AG20443 (cell line): ENCODE data around the gene WRAP73.
"Not testable (repeated sequence)": the region's sequence is repeated elsewhere in the genome, so short reads cannot be mapped to it uniquely, and the experiment has no call there.

Source experiments
- DNase-seq: peaks from one replicate; pipeline ENCODE4 v3.0.0; 2012; ENCODE audit warnings: low spot score, mixed read lengths

Gene WRAP73

GRCh38 chr1:3630161-3630611, 19.7 kb downstream of the WRAP73 start:
- DNase-seq = no peak

- no peak for DNase-seq
Observed at GRCh38 chr1:3629561-3630160, 20.2 kb downstream of the WRAP73 start.

GRCh38 chr1:3628445-3628844, 21.5 kb downstream of the WRAP73 start:
- no peak for DNase-seq

- DNase-seq = no peak
Observed at GRCh38 chr1:3627515-3628253, 22.2 kb downstream of the WRAP73 start.

- no peak for DNase-seq
Observed at GRCh38 chr1:3626025-3626424, 23.9 kb downstream of the WRAP73 start.

GRCh38 chr1:3625151-3625907, 24.6 kb downstream of the WRAP73 start:
- DNase-seq = peak; percentile 56

GRCh38 chr1:3624200-3625136, 25.4 kb downstream of the WRAP73 start, which contains the start of gene TPRG1L:
Gene TPRG1L (plus strand): TSS chr1:3625015. CDS start chr1:3625073, 58 bp downstream.
- DNase-seq = peak; percentile 100

- no peak for DNase-seq
Observed at GRCh38 chr1:3623441-3624199, 26.3 kb downstream of the WRAP73 start.

GRCh38 chr1:3622102-3622501, 27.8 kb downstream of the WRAP73 start:
- not testable (repeated sequence) for DNase-seq

GRCh38 chr1:3621151-3621671, 28.7 kb downstream of the WRAP73 start:
- not testable (repeated sequence) for DNase-seq

GRCh38 chr1:3620708-3621107, 29.2 kb downstream of the WRAP73 start:
- DNase-seq = no peak

GRCh38 chr1:3618881-3619671, 30.8 kb downstream of the WRAP73 start:
- peak; percentile 87 for DNase-seq

GRCh38 chr1:3618531-3618880, 31.4 kb downstream of the WRAP73 start:
- DNase-seq = no peak

GRCh38 chr1:3617806-3618345, 32.0 kb downstream of the WRAP73 start:
- no peak for DNase-seq

GRCh38 chr1:3616861-3617260, 33.0 kb downstream of the WRAP73 start:
- DNase-seq = no peak

- peak; percentile 69 for DNase-seq
Observed at GRCh38 chr1:3614755-3615742, 34.9 kb downstream of the WRAP73 start.

- no peak for DNase-seq
Observed at GRCh38 chr1:3612123-3612522, 37.8 kb downstream of the WRAP73 start.
